Measurements from ENCODE around the gene RASA3.

GRCh38 chr13:113935001-113935844, 197.2 kb downstream of the RASA3 start:
- TF ChIP-seq, protein P1, sequence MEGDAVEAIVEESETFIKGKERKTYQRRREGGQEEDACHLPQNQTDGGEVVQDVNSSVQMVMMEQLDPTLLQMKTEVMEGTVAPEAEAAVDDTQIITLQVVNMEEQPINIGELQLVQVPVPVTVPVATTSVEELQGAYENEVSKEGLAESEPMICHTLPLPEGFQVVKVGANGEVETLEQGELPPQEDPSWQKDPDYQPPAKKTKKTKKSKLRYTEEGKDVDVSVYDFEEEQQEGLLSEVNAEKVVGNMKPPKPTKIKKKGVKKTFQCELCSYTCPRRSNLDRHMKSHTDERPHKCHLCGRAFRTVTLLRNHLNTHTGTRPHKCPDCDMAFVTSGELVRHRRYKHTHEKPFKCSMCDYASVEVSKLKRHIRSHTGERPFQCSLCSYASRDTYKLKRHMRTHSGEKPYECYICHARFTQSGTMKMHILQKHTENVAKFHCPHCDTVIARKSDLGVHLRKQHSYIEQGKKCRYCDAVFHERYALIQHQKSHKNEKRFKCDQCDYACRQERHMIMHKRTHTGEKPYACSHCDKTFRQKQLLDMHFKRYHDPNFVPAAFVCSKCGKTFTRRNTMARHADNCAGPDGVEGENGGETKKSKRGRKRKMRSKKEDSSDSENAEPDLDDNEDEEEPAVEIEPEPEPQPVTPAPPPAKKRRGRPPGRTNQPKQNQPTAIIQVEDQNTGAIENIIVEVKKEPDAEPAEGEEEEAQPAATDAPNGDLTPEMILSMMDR (conservative IDR thresholded peaks at IDR 0.05; ENCODE audit: low read length): no peak
- TF ChIP-seq EZH2phosphoT487 (IDR thresholded peaks at IDR 0.05; ENCODE audit: borderline replicate concordance, low read depth, low read length): no peak
